K562 (cell line): Measurements from ENCODE around the gene ACTBL2. TPM values are rescaled to one million over a fixed set of nuclear protein-coding genes. Genes with fewer than 3 reads are reported as not detected.

Experiments
- BHLHE40 ChIP-seq: IDR thresholded peaks from 2 replicates; pipeline ENCODE4 v1.6.1; 2011; ENCODE audit warnings: low read length, improper control_type of control experiment
- CREBBP ChIP-seq: IDR thresholded peaks from one replicate; pipeline ENCODE4 v1.6.1; 2012; ENCODE audit warnings: low read depth, mild to moderate bottlenecking, control low read depth, inconsistent platforms, low read length
- EWSR1 ChIP-seq: fragments of 450-650 bp; IDR thresholded peaks from 2 replicates; pipeline ENCODE4 v1.6.1; 2018; ENCODE audit warnings: borderline replicate concordance, mild to moderate bottlenecking, low read depth, moderate library complexity; ENCODE audit not compliant: partially characterized antibody
- FOXJ3 ChIP-seq: sonication (generic); formaldehyde crosslinking; IDR thresholded peaks from 2 replicates; pipeline ENCODE4 v1.4.0; 2020; ENCODE audit warnings: mild to moderate bottlenecking, missing genetic modification reagents
- FOXP1 ChIP-seq: sonication (generic); formaldehyde crosslinking; IDR thresholded peaks from 2 replicates; pipeline ENCODE4 v1.8.0; 2022; ENCODE audit warnings: mild to moderate bottlenecking, missing genetic modification reagents
- HIVEP1 ChIP-seq: fragments of 250-450 bp; sonication (Bioruptor Pico); IDR thresholded peaks from 2 replicates; pipeline ENCODE4 v1.4.0; 2020; ENCODE audit warnings: mild to moderate bottlenecking
- MCM3 ChIP-seq: fragments of 450-650 bp; IDR thresholded peaks from 2 replicates; pipeline ENCODE4 v1.6.1; 2016
- RUNX1 ChIP-seq: sonication (generic); IDR thresholded peaks from 2 replicates; pipeline ENCODE4 v1.6.1; 2016; ENCODE audit warnings: antibody characterized with exemption, low read depth
- SNIP1 ChIP-seq: fragments of 450-650 bp; IDR thresholded peaks from 2 replicates; pipeline ENCODE4 v1.7.1; 2017; ENCODE audit warnings: low read depth, mild to moderate bottlenecking
- XRCC3 ChIP-seq: fragments of 450-650 bp; IDR thresholded peaks from 2 replicates; pipeline ENCODE4 v1.6.1; 2017; ENCODE audit warnings: mild to moderate bottlenecking, moderate library complexity
- ZNF224 ChIP-seq: sonication (generic); formaldehyde crosslinking; IDR thresholded peaks from 2 replicates; pipeline ENCODE4 v1.8.0; 2022; ENCODE audit warnings: mild to moderate bottlenecking, missing genetic modification reagents
- ZNF23 ChIP-seq: fragments of 250-450 bp; sonication (Bioruptor Pico); IDR thresholded peaks from 2 replicates; pipeline ENCODE4 v1.4.0; 2020; ENCODE audit warnings: mild to moderate bottlenecking
- ZNF274 ChIP-seq: IDR thresholded peaks from 2 replicates; pipeline ENCODE4 v1.6.1; 2011; ENCODE audit warnings: low read depth, mild to moderate bottlenecking, low read length, moderate library complexity, borderline replicate concordance
- ZNF584 ChIP-seq: fragments of 200-800 bp; sonication (Bioruptor generic); IDR thresholded peaks from 2 replicates; pipeline ENCODE4 v1.6.1; 2016; ENCODE audit warnings: low read depth, mild to moderate bottlenecking, missing genetic modification characterization, missing compliant biosample characterization
- ZNF592 ChIP-seq: fragments of 450-650 bp; IDR thresholded peaks from 2 replicates; pipeline ENCODE4 v1.6.1; 2017; ENCODE audit warnings: antibody characterized with exemption, mild to moderate bottlenecking
- ZNF707 ChIP-seq: fragments of 250-450 bp; sonication (Bioruptor Pico); conservative IDR thresholded peaks from 2 replicates; pipeline ENCODE4 v1.8.0; 2022; ENCODE audit warnings: inconsistent platforms, mild to moderate bottlenecking, moderate library complexity
- polyA plus RNA-seq, 8 experiments: library from polyadenylated mRNA; depleted of rRNA in 4 of 8; stranded (reverse) in 5 of 8; unstranded in 3 of 8; fragments of >200 nt; fragmentation: Nextera tagmentation in 2 of 8; fragmentation: Illumina TruSeq in 1 of 8; extraction: Ambion mirVana in 2 of 8; extraction: Trizol in 1 of 8; gene quantifications; 2 replicates each; pipeline versions ENCODE4 v1.2.1 to v1.2.3, GENCODE V29; 2011 to 2014; ENCODE audit warnings: inconsistent platforms in 1 of 8, missing spikeins in 1 of 8
- total RNA-seq, 7 experiments: library from RNA; depleted of rRNA in 6 of 7; stranded (reverse); fragments of >200 nt in 6 of 7; fragmentation: Illumina TruSeq in 2 of 7; extraction: Trizol in 2 of 7; gene quantifications; 2 replicates each; pipeline versions ENCODE4 v1.2.1 to v1.2.3, GENCODE V29; 2011 to 2021; ENCODE audit warnings: low replicate concordance in 1 of 7
- TF ChIP-seq, protein P1 (sequence below): fragments of 150-350 bp; conservative IDR thresholded peaks from 2 replicates; pipeline ENCODE4 v1.6.1; 2014; ENCODE audit warnings: low read length
- TF ChIP-seq, protein P2 (sequence below): fragments of 250-450 bp; sonication (Bioruptor Pico); IDR thresholded peaks from 2 replicates; pipeline ENCODE4 v1.4.0; 2020; ENCODE audit warnings: mild to moderate bottlenecking, moderate library complexity

The ACTBL2 gene
- total and polyA plus RNA-seq, 9 of the 15 experiments (the other 6 are each of a cell fraction or from before 2014, with no cell fraction given) = not detected

GRCh38 chr5:57494104-57495098, 11.8 kb upstream of the ACTBL2 start (continued):
- no peak for TF ChIP-seq FOXP1 (CRISPR knock-in tag)
- TF ChIP-seq ZNF584 = no peak
- TF ChIP-seq, protein P1, sequence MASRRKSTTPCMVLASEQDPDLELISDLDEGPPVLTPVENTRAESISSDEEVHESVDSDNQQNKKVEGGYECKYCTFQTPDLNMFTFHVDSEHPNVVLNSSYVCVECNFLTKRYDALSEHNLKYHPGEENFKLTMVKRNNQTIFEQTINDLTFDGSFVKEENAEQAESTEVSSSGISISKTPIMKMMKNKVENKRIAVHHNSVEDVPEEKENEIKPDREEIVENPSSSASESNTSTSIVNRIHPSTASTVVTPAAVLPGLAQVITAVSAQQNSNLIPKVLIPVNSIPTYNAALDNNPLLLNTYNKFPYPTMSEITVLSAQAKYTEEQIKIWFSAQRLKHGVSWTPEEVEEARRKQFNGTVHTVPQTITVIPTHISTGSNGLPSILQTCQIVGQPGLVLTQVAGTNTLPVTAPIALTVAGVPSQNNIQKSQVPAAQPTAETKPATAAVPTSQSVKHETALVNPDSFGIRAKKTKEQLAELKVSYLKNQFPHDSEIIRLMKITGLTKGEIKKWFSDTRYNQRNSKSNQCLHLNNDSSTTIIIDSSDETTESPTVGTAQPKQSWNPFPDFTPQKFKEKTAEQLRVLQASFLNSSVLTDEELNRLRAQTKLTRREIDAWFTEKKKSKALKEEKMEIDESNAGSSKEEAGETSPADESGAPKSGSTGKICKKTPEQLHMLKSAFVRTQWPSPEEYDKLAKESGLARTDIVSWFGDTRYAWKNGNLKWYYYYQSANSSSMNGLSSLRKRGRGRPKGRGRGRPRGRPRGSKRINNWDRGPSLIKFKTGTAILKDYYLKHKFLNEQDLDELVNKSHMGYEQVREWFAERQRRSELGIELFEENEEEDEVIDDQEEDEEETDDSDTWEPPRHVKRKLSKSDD = no peak
- no peak for TF ChIP-seq EWSR1
- TF ChIP-seq BHLHE40 = no peak
- no peak for TF ChIP-seq CREBBP
- TF ChIP-seq ZNF274 = no peak
- TF ChIP-seq ZNF707 (CRISPR knock-in tag) = no peak
- TF ChIP-seq ZNF224 (CRISPR knock-in tag) = no peak
- no peak for TF ChIP-seq XRCC3
- TF ChIP-seq RUNX1 = no peak
- no peak for TF ChIP-seq FOXJ3 (CRISPR knock-in tag)
- TF ChIP-seq MCM3 = no peak
- TF ChIP-seq HIVEP1 (CRISPR knock-in tag) = no peak
- TF ChIP-seq ZNF592 = no peak
- TF ChIP-seq, protein P2, sequence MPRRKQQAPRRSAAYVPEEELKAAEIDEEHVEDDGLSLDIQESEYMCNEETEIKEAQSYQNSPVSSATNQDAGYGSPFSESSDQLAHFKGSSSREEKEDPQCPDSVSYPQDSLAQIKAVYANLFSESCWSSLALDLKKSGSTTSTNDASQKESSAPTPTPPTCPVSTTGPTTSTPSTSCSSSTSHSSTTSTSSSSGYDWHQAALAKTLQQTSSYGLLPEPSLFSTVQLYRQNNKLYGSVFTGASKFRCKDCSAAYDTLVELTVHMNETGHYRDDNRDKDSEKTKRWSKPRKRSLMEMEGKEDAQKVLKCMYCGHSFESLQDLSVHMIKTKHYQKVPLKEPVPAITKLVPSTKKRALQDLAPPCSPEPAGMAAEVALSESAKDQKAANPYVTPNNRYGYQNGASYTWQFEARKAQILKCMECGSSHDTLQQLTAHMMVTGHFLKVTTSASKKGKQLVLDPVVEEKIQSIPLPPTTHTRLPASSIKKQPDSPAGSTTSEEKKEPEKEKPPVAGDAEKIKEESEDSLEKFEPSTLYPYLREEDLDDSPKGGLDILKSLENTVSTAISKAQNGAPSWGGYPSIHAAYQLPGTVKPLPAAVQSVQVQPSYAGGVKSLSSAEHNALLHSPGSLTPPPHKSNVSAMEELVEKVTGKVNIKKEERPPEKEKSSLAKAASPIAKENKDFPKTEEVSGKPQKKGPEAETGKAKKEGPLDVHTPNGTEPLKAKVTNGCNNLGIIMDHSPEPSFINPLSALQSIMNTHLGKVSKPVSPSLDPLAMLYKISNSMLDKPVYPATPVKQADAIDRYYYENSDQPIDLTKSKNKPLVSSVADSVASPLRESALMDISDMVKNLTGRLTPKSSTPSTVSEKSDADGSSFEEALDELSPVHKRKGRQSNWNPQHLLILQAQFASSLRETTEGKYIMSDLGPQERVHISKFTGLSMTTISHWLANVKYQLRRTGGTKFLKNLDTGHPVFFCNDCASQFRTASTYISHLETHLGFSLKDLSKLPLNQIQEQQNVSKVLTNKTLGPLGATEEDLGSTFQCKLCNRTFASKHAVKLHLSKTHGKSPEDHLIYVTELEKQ (CRISPR knock-in tag) = no peak
- no peak for TF ChIP-seq ZNF23 (CRISPR knock-in tag)
- no peak for TF ChIP-seq SNIP1
